Stimulated activated CD8-positive, alpha-beta memory T cell treated with anti-CD3 and anti-CD28 coated beads, Interleukin-12 subunit alpha, Interleukin-12 subunit beta, amount 100 ng/mL, for 1 hour (primary cell): ENCODE data around the gene LIX1L.

ENCODE experiments used
- DNase-seq: peaks from one replicate; pipeline ENCODE4 v3.0.0-alpha.2; 2020; ENCODE audit warnings: low read depth

The LIX1L gene

GRCh38 chr1:145957443-145958319, at the start of gene LIX1L:
Gene LIX1L, minus strand, starts transcription at chr1:145958017. Its CDS starts 90 bp downstream, at chr1:145957927.
- peak; percentile 89 for DNase-seq

GRCh38 chr1:146001709-146002108, 43.9 kb upstream of the LIX1L start:
- no peak for DNase-seq

- no peak for DNase-seq
Observed at GRCh38 chr1:145999321-146000024, 41.7 kb upstream of the LIX1L start.

GRCh38 chr1:145997718-145998023, 39.9 kb upstream of the LIX1L start:
- DNase-seq, result no peak

GRCh38 chr1:145997016-145997717, 39.4 kb upstream of the LIX1L start:
- DNase-seq, result no peak

GRCh38 chr1:145996433-145997015, 38.7 kb upstream of the LIX1L start, which contains the start of gene TXNIP:
Gene TXNIP, minus strand, starts transcription at chr1:145996579. Its CDS starts 313 bp downstream, at chr1:145996266.
- DNase-seq, result peak; percentile 89

GRCh38 chr1:145995964-145996432, 38.2 kb upstream of the LIX1L start:
- no peak for DNase-seq

- no peak for DNase-seq
Observed at GRCh38 chr1:145995148-145995881, 37.5 kb upstream of the LIX1L start.

- no peak for DNase-seq
Observed at GRCh38 chr1:145994391-145995120, 36.7 kb upstream of the LIX1L start.

- no peak for DNase-seq
Observed at GRCh38 chr1:145993618-145994390, 36.0 kb upstream of the LIX1L start.

- DNase-seq, result no peak
Observed at GRCh38 chr1:145992958-145993617, 35.3 kb upstream of the LIX1L start.

GRCh38 chr1:145992502-145992936, 34.7 kb upstream of the LIX1L start:
- DNase-seq, result no peak

GRCh38 chr1:145991735-145992412, 34.1 kb upstream of the LIX1L start:
- DNase-seq, result no peak

GRCh38 chr1:145990249-145990855, 32.5 kb upstream of the LIX1L start:
- no peak for DNase-seq

GRCh38 chr1:145988773-145989172, 31.0 kb upstream of the LIX1L start:
- DNase-seq, result no peak

GRCh38 chr1:145987926-145988325, 30.1 kb upstream of the LIX1L start:
- DNase-seq, result no peak

GRCh38 chr1:145986551-145986950, 28.7 kb upstream of the LIX1L start:
- no peak for DNase-seq
